HL-60 (cell line): ENCODE results near the gene PKD1.

Source experiments
- POLR2AphosphoS5 ChIP-seq: IDR thresholded peaks from 2 replicates; pipeline ENCODE4 v1.6.1; 2012; ENCODE audit warnings: low read depth
- TF ChIP-seq, protein P1 (sequence below): IDR thresholded peaks from one replicate; pipeline ENCODE4 v1.5.1; 2011; ENCODE audit warnings: low read length, control low read depth, inconsistent platforms; ENCODE audit not compliant: insufficient read depth

GRCh38 chr16:2040041-2040786 is 95.5 kb downstream of the PKD1 start:
- TF ChIP-seq, protein P1, sequence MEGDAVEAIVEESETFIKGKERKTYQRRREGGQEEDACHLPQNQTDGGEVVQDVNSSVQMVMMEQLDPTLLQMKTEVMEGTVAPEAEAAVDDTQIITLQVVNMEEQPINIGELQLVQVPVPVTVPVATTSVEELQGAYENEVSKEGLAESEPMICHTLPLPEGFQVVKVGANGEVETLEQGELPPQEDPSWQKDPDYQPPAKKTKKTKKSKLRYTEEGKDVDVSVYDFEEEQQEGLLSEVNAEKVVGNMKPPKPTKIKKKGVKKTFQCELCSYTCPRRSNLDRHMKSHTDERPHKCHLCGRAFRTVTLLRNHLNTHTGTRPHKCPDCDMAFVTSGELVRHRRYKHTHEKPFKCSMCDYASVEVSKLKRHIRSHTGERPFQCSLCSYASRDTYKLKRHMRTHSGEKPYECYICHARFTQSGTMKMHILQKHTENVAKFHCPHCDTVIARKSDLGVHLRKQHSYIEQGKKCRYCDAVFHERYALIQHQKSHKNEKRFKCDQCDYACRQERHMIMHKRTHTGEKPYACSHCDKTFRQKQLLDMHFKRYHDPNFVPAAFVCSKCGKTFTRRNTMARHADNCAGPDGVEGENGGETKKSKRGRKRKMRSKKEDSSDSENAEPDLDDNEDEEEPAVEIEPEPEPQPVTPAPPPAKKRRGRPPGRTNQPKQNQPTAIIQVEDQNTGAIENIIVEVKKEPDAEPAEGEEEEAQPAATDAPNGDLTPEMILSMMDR: no peak
- no peak for TF ChIP-seq POLR2AphosphoS5
